ENCODE measurements around the gene TEX51.

TEX51 gene

GRCh38 chr2:126932529-126932928 is 33.8 kb downstream of the TEX51 start:
- no peaks in the 10 kb centered on the region for H3F3A ChIP-seq (ENCODE audit: insufficient read depth, low read length)
- H3K9me3 ChIP-seq (ENCODE audit: low read length) = no peaks in the 10 kb centered on the region
- H3K79me2 ChIP-seq (ENCODE audit: insufficient read depth, low read length) = no peaks in the 10 kb centered on the region
- no peaks in the 10 kb centered on the region for H4K20me1 ChIP-seq (ENCODE audit: insufficient read depth, low read length)
- no peaks in the 10 kb centered on the region for H3K9me2 ChIP-seq (ENCODE audit: low read depth, low read length)
- no peaks in the 10 kb centered on the region for H3K4me1 ChIP-seq (ENCODE audit: insufficient read depth, low read length, severe bottlenecking)
- H3K4me3 ChIP-seq (ENCODE audit: low read depth, low read length, poor library complexity, severe bottlenecking) = no peak overlapping the region
- no peaks in the 10 kb centered on the region for H3K36me3 ChIP-seq (ENCODE audit: insufficient read depth, low read length)
- H3K9ac ChIP-seq (ENCODE audit: low read length) = no peak overlapping the region
- TF ChIP-seq EZH2 (IDR thresholded peaks at IDR 0.05; ENCODE audit: borderline replicate concordance, low read length) (no peak), CTCF (IDR thresholded peaks at IDR 0.05; ENCODE audit: low read length) (no peak)
- H3K27ac ChIP-seq (ENCODE audit: low read depth, low read length, poor library complexity, severe bottlenecking) = no peak overlapping the region
- H3K27me3 ChIP-seq (ENCODE audit: insufficient read depth, low read length) = no peaks in the 10 kb centered on the region
- no peak overlapping the region for H3K4me2 ChIP-seq (ENCODE audit: low read length)
- H2AFZ ChIP-seq (ENCODE audit: low read length) = no peak overlapping the region

- Histone ChIP-seq H4K20me1 (ENCODE audit: insufficient read depth, low read length) (no peaks in the 10 kb centered on the region), H3K4me1 (ENCODE audit: insufficient read depth, low read length, severe bottlenecking) (no peaks in the 10 kb centered on the region), H3K9me2 (ENCODE audit: low read depth, low read length) (no peaks in the 10 kb centered on the region), H3K4me3 (ENCODE audit: low read depth, low read length, poor library complexity, severe bottlenecking) (no peak overlapping the region), H3K27ac (ENCODE audit: low read depth, low read length, poor library complexity, severe bottlenecking) (no peak overlapping the region), H3K4me2 (ENCODE audit: low read length) (no peak overlapping the region), H3K27me3 (ENCODE audit: insufficient read depth, low read length) (no peaks in the 10 kb centered on the region), H3K79me2 (ENCODE audit: insufficient read depth, low read length) (no peaks in the 10 kb centered on the region), H3K9ac (ENCODE audit: low read length) (no peak overlapping the region), H3K9me3 (ENCODE audit: low read length) (no peaks in the 10 kb centered on the region), H2AFZ (ENCODE audit: low read length) (no peak overlapping the region), H3F3A (ENCODE audit: insufficient read depth, low read length) (no peaks in the 10 kb centered on the region), H3K36me3 (ENCODE audit: insufficient read depth, low read length) (no peaks in the 10 kb centered on the region)
- TF ChIP-seq EZH2 (IDR thresholded peaks at IDR 0.05; ENCODE audit: borderline replicate concordance, low read length) (no peak), CTCF (IDR thresholded peaks at IDR 0.05; ENCODE audit: low read length) (no peak)
Measured at GRCh38 chr2:126932966-126933710, 34.4 kb downstream of the TEX51 start.

GRCh38 chr2:126933711-126934091 is 35.0 kb downstream of the TEX51 start:
- Histone ChIP-seq H3K4me3 (ENCODE audit: low read depth, low read length, poor library complexity, severe bottlenecking) (no peak overlapping the region), H3K9me2 (ENCODE audit: low read depth, low read length) (no peaks in the 10 kb centered on the region), H3K27ac (ENCODE audit: low read depth, low read length, poor library complexity, severe bottlenecking) (no peak overlapping the region), H3K9ac (ENCODE audit: low read length) (no peak overlapping the region), H3K36me3 (ENCODE audit: insufficient read depth, low read length) (no peaks in the 10 kb centered on the region), H3K27me3 (ENCODE audit: insufficient read depth, low read length) (no peaks in the 10 kb centered on the region), H3K79me2 (ENCODE audit: insufficient read depth, low read length) (no peaks in the 10 kb centered on the region), H2AFZ (ENCODE audit: low read length) (no peak overlapping the region), H3K9me3 (ENCODE audit: low read length) (no peaks in the 10 kb centered on the region), H3K4me2 (ENCODE audit: low read length) (no peak overlapping the region), H3K4me1 (ENCODE audit: insufficient read depth, low read length, severe bottlenecking) (no peaks in the 10 kb centered on the region), H4K20me1 (ENCODE audit: insufficient read depth, low read length) (no peaks in the 10 kb centered on the region), H3F3A (ENCODE audit: insufficient read depth, low read length) (no peaks in the 10 kb centered on the region)
- no peak for TF ChIP-seq CTCF (IDR thresholded peaks at IDR 0.05; ENCODE audit: low read length)
- no peak for TF ChIP-seq EZH2 (IDR thresholded peaks at IDR 0.05; ENCODE audit: borderline replicate concordance, low read length)
